Measurements from ENCODE around the gene STARD10. TPM values are rescaled to one million over a fixed set of nuclear protein-coding genes. Genes with fewer than 3 reads are reported as not detected.

The STARD10 gene
- total RNA-seq, 2 experiments from 2014 or later: 10.5 to 12.9 TPM

GRCh38 chr11:72826191-72826941 lies 32.5 kb upstream of the STARD10 start:
- Histone ChIP-seq H3K36me3 (ENCODE audit: insufficient read depth, low read length) (peaks cover 72% of the 10 kb centered on the region), H3K4me1 (ENCODE audit: insufficient read depth, low read length) (peaks cover 38% of the 10 kb centered on the region), H3K27ac (ENCODE audit: low read depth in 1 of 2, low read length in 2 of 2) (no peak overlapping the region), H3K9me3 (ENCODE audit: control insufficient read depth in 1 of 2, insufficient read depth in 1 of 2, low read length in 2 of 2) (no peaks in the 10 kb centered on the region), H3K27me3 (ENCODE audit: control insufficient read depth in 1 of 2, insufficient read depth in 2 of 2, low read length in 2 of 2) (no peaks in the 10 kb centered on the region), H3K4me3 (ENCODE audit: low read length) (no peak overlapping the region)
- ATAC-seq (ENCODE audit: poor library complexity): no peak
- H3K27me3 Mint-ChIP-seq: no peaks in the 10 kb centered on the region
- H3K36me3 Mint-ChIP-seq (ENCODE audit: low read depth): peaks cover 58% of the 10 kb centered on the region
- intact Hi-C loops (cut with DNase I, micrococcal nuclease): no loop called here
- peaks cover 7% of the 10 kb centered on the region for H3K4me1 Mint-ChIP-seq (ENCODE audit: low read depth)
- TF ChIP-seq CTCF (IDR thresholded peaks at IDR 0.05): no peak
- CTCF ChIA-PET: no interaction called here
- no peak overlapping the region for H3K4me3 Mint-ChIP-seq
- DNase-seq: no peak
- H3K27ac Mint-ChIP-seq: peak overlapping the region; percentile 84
- H3K9me3 Mint-ChIP-seq: no peaks in the 10 kb centered on the region
- POLR2A ChIA-PET: no interaction called here

GRCh38 chr11:72825661-72826060 lies 31.8 kb upstream of the STARD10 start:
- CTCF ChIA-PET: no interaction called here
- no peaks in the 10 kb centered on the region for H3K27me3 Mint-ChIP-seq
- H3K36me3 Mint-ChIP-seq (ENCODE audit: low read depth): peaks cover 60% of the 10 kb centered on the region
- H3K4me3 ChIP-seq (ENCODE audit: low read length): no peak overlapping the region
- H3K9me3 ChIP-seq (ENCODE audit: control insufficient read depth in 1 of 2, insufficient read depth in 1 of 2, low read length in 2 of 2): no peaks in the 10 kb centered on the region
- POLR2A ChIA-PET: no interaction called here
- H3K27me3 ChIP-seq (ENCODE audit: control insufficient read depth in 1 of 2, insufficient read depth in 2 of 2, low read length in 2 of 2): no peaks in the 10 kb centered on the region
- TF ChIP-seq CTCF (IDR thresholded peaks at IDR 0.05): no peak
- no peak for DNase-seq
- intact Hi-C loops (cut with DNase I, micrococcal nuclease): no loop called here
- H3K4me3 Mint-ChIP-seq: no peak overlapping the region
- no peaks in the 10 kb centered on the region for H3K9me3 Mint-ChIP-seq
- H3K27ac Mint-ChIP-seq: peak overlapping the region; percentile 65
- no peak for ATAC-seq (ENCODE audit: poor library complexity)
- H3K4me1 Mint-ChIP-seq (ENCODE audit: low read depth): peaks cover 9% of the 10 kb centered on the region
- H3K4me1 ChIP-seq (ENCODE audit: insufficient read depth, low read length): peaks cover 45% of the 10 kb centered on the region
- H3K36me3 ChIP-seq (ENCODE audit: insufficient read depth, low read length): peaks cover 79% of the 10 kb centered on the region
- no peak overlapping the region for H3K27ac ChIP-seq (ENCODE audit: low read depth in 1 of 2, low read length in 2 of 2)

- Mint-ChIP-seq H3K4me3 (no peak overlapping the region), H3K4me1 (ENCODE audit: low read depth) (peaks cover 16% of the 10 kb centered on the region), H3K9me3 (no peaks in the 10 kb centered on the region), H3K36me3 (ENCODE audit: low read depth) (peaks cover 60% of the 10 kb centered on the region), H3K27ac (peak overlapping the region; percentile 65), H3K27me3 (no peaks in the 10 kb centered on the region)
- H3K36me3 ChIP-seq (ENCODE audit: insufficient read depth, low read length): peaks cover 79% of the 10 kb centered on the region
- no peak overlapping the region for H3K27ac ChIP-seq (ENCODE audit: low read depth in 1 of 2, low read length in 2 of 2)
- intact Hi-C loops (cut with DNase I, micrococcal nuclease): no loop called here
- ATAC-seq (ENCODE audit: poor library complexity) (no peak), DNase-seq (no peak)
- POLR2A ChIA-PET: no interaction called here
- CTCF ChIA-PET: no interaction called here
- peaks cover 47% of the 10 kb centered on the region for H3K4me1 ChIP-seq (ENCODE audit: insufficient read depth, low read length)
- H3K9me3 ChIP-seq (ENCODE audit: control insufficient read depth in 1 of 2, insufficient read depth in 1 of 2, low read length in 2 of 2): no peaks in the 10 kb centered on the region
- H3K27me3 ChIP-seq (ENCODE audit: control insufficient read depth in 1 of 2, insufficient read depth in 2 of 2, low read length in 2 of 2): no peaks in the 10 kb centered on the region
- no peak for TF ChIP-seq CTCF (IDR thresholded peaks at IDR 0.05)
- H3K4me3 ChIP-seq (ENCODE audit: low read length): no peak overlapping the region
These were observed 31.1 kb upstream of the STARD10 start for GRCh38 chr11:72824811-72825505.

All from CD4-positive, alpha-beta T cell (primary cell).